Thoracic aorta (tissue), 2 donors: ENCODE measurements around the gene FKBP5. TPM values are rescaled to one million over a fixed set of nuclear protein-coding genes. Genes with fewer than 3 reads are reported as not detected.
A peak's percentile ranks its signal among the peaks of the same experiment; 100 is the strongest.

Experiments used
- ATAC-seq: fragments of 150-250 bp; one replicate; pipeline ENCODE4 v1.8.0; 2017; ENCODE audit warnings: low read depth; ENCODE audit not compliant: insufficient number of reproducible peaks, low FRiP score
- DNase-seq: peaks from one replicate; pipeline ENCODE4 v3.0.0-alpha.2; 2020; ENCODE audit warnings: low spot score
- H3K27ac ChIP-seq, 2 donors: fragments of 200-600 bp; sonication (generic); 1 replicate in 1 of 2; 2 replicates in 1 of 2; pipeline ENCODE4 v1.5.1; 2016; ENCODE audit warnings: mild to moderate bottlenecking in 2 of 2, moderate library complexity in 2 of 2
- H3K27me3 ChIP-seq: fragments of 200-600 bp; sonication (generic); replicated peaks from 2 replicates; pipeline ENCODE4 v1.6.0; 2016; ENCODE audit warnings: mild to moderate bottlenecking; ENCODE audit not compliant: insufficient read depth
- H3K36me3 ChIP-seq: fragments of 200-600 bp; sonication (generic); one replicate; pipeline ENCODE4 v1.5.1; 2016
- H3K4me1 ChIP-seq, 2 donors: fragments of 200-600 bp; sonication (generic); 1 replicate in 1 of 2; 2 replicates in 1 of 2; pipeline versions ENCODE4 v1.5.1 to v1.6.0; 2016; ENCODE audit warnings: low read depth in 2 of 2, mild to moderate bottlenecking in 1 of 2; ENCODE audit not compliant: control insufficient read depth in 1 of 2
- H3K4me3 ChIP-seq: fragments of 200-600 bp; sonication (generic); 2 replicates; pipeline ENCODE4 v1.5.1; 2016; ENCODE audit warnings: mild to moderate bottlenecking
- H3K9me3 ChIP-seq: fragments of 200-600 bp; sonication (generic); 2 replicates; pipeline ENCODE4 v1.5.1; 2016
- CTCF ChIP-seq: fragments of 200-600 bp; sonication (generic); IDR thresholded peaks from one replicate; pipeline ENCODE4 v1.5.1; 2019; ENCODE audit warnings: antibody characterized with exemption
- total RNA-seq, 2 donors: library from RNA; depleted of rRNA; stranded (reverse); fragments of >200 nt; gene quantifications; one replicate each; pipeline versions ENCODE4 v1.1.0 to v1.2.3, GENCODE V29; 2016

Gene FKBP5
- total RNA-seq, 2 donors from 2014 or later = 156 to 271 TPM

- peaks cover 40 to 69% of the 10 kb centered on the region in 2 donors for H3K4me1 ChIP-seq
- no peak for ATAC-seq
- H3K4me3 ChIP-seq = no peak overlapping the region
- no peak for DNase-seq
- H3K36me3 ChIP-seq = no peaks in the 10 kb centered on the region
- TF ChIP-seq CTCF = no peak
- no peaks in the 10 kb centered on the region for H3K27me3 ChIP-seq
- H3K9me3 ChIP-seq = no peaks in the 10 kb centered on the region
- peak overlapping the region; percentile 100 for H3K27ac ChIP-seq
Measured at GRCh38 chr6:35733633-35734032, 44.9 kb upstream of the FKBP5 start.

- H3K4me3 ChIP-seq = peak overlapping the region; percentile 89
- H3K4me1 ChIP-seq = peaks cover 50 to 79% of the 10 kb centered on the region in 2 donors
- no peaks in the 10 kb centered on the region for H3K9me3 ChIP-seq
- peak; percentile 58 for ATAC-seq
- no peaks in the 10 kb centered on the region for H3K27me3 ChIP-seq
- peak overlapping the region; percentile 100 for H3K27ac ChIP-seq
- peak; percentile 93 for DNase-seq
- H3K36me3 ChIP-seq = no peaks in the 10 kb centered on the region
- TF ChIP-seq CTCF = no peak
Measured at GRCh38 chr6:35731736-35732532, 43.2 kb upstream of the FKBP5 start.

GRCh38 chr6:35731414-35731735 is 42.7 kb upstream of the FKBP5 start:
- TF ChIP-seq CTCF = no peak
- no peaks in the 10 kb centered on the region for H3K36me3 ChIP-seq
- H3K27me3 ChIP-seq = no peaks in the 10 kb centered on the region
- H3K4me3 ChIP-seq = peak overlapping the region; percentile 89
- H3K27ac ChIP-seq = peak overlapping the region; percentile 100
- DNase-seq = peak; percentile 94
- no peaks in the 10 kb centered on the region for H3K9me3 ChIP-seq
- ATAC-seq = peak; percentile 14
- peaks cover 56 to 85% of the 10 kb centered on the region in 2 donors for H3K4me1 ChIP-seq

GRCh38 chr6:35730745-35731413 is 42.2 kb upstream of the FKBP5 start:
- DNase-seq (no peak), ATAC-seq (no peak)
- Histone ChIP-seq H3K4me3 (peak overlapping the region; percentile 89), H3K27me3 (no peaks in the 10 kb centered on the region), H3K36me3 (no peaks in the 10 kb centered on the region), H3K27ac (peak overlapping the region; percentile 100), H3K9me3 (no peaks in the 10 kb centered on the region), H3K4me1 (peaks cover 61 to 86% of the 10 kb centered on the region in 2 donors)
- TF ChIP-seq CTCF = no peak

- no peak for TF ChIP-seq CTCF
- peaks cover 69 to 86% of the 10 kb centered on the region in 2 donors for H3K4me1 ChIP-seq
Measured at GRCh38 chr6:35729722-35730121, 41.0 kb upstream of the FKBP5 start.

More at GRCh38 chr6:35729722-35730121, 41.0 kb upstream of the FKBP5 start:
- H3K4me3 ChIP-seq = no peak overlapping the region
- no peaks in the 10 kb centered on the region for H3K9me3 ChIP-seq
- peak overlapping the region; percentile 100 for H3K27ac ChIP-seq
- H3K36me3 ChIP-seq = no peaks in the 10 kb centered on the region
- H3K27me3 ChIP-seq = no peaks in the 10 kb centered on the region
- no peak for ATAC-seq
- DNase-seq = no peak
